H9 (cell line): ENCODE results near the gene PASK. TPM values are rescaled to one million over a fixed set of nuclear protein-coding genes. Genes with fewer than 3 reads are reported as not detected.

Source experiments
- DNase-seq: peaks from one replicate; pipeline ENCODE4 v3.0.0-alpha.2; 2017
- H2AFZ ChIP-seq: one replicate; pipeline ENCODE4 v1.6.1; 2013; ENCODE audit warnings: mild to moderate bottlenecking, low read length, control low read depth, moderate library complexity
- H2AK5ac ChIP-seq: 2 replicates; pipeline ENCODE4 v1.6.1; 2013; ENCODE audit warnings: low read length, control low read depth, mixed read lengths; ENCODE audit not compliant: insufficient read length
- H2BK120ac ChIP-seq: one replicate; pipeline ENCODE4 v1.6.1; 2013; ENCODE audit warnings: low read depth, mild to moderate bottlenecking, low read length, control low read depth, inconsistent platforms; ENCODE audit not compliant: poor library complexity, severe bottlenecking
- H2BK12ac ChIP-seq: 2 replicates; pipeline ENCODE4 v1.6.1; 2013; ENCODE audit warnings: low read length, control low read depth, mixed read lengths, low read depth; ENCODE audit not compliant: insufficient read length
- H2BK15ac ChIP-seq: 2 replicates; pipeline ENCODE4 v1.6.1; 2013; ENCODE audit warnings: low read depth, low read length, control low read depth
- H2BK20ac ChIP-seq: one replicate; pipeline ENCODE4 v1.6.1; 2013; ENCODE audit warnings: low read depth, mild to moderate bottlenecking, low read length, control low read depth, inconsistent platforms; ENCODE audit not compliant: poor library complexity, severe bottlenecking
- H2BK5ac ChIP-seq: 2 replicates; pipeline ENCODE4 v1.6.1; 2013; ENCODE audit warnings: low read length, control low read depth, mixed read lengths; ENCODE audit not compliant: insufficient read length
- H3K14ac ChIP-seq: 2 replicates; pipeline ENCODE4 v1.6.1; 2013; ENCODE audit warnings: low read length, control low read depth; ENCODE audit not compliant: insufficient read depth
- H3K18ac ChIP-seq: 2 replicates; pipeline ENCODE4 v1.6.1; 2013; ENCODE audit warnings: low read depth, mild to moderate bottlenecking, mixed read lengths, low read length, control low read depth; ENCODE audit not compliant: insufficient read length
- H3K23ac ChIP-seq: 2 replicates; pipeline ENCODE4 v1.6.1; 2013; ENCODE audit warnings: low read length, control low read depth, mixed read lengths, low read depth; ENCODE audit not compliant: insufficient read length
- H3K23me2 ChIP-seq: 2 replicates; pipeline ENCODE4 v1.6.1; 2013; ENCODE audit warnings: low read depth, mild to moderate bottlenecking, mixed read lengths, low read length, control low read depth; ENCODE audit not compliant: insufficient read length, poor library complexity, severe bottlenecking
- H3K27ac ChIP-seq: 2 replicates; pipeline ENCODE4 v1.5.1; 2013; ENCODE audit warnings: low read length, control low read depth, mixed read lengths, low read depth; ENCODE audit not compliant: insufficient read length
- H3K27me3 ChIP-seq: 2 replicates; pipeline ENCODE4 v1.6.1; 2013; ENCODE audit warnings: low read length, control low read depth, inconsistent platforms; ENCODE audit not compliant: insufficient read depth
- H3K4ac ChIP-seq: 2 replicates; pipeline ENCODE4 v1.6.1; 2013; ENCODE audit warnings: low read depth, mild to moderate bottlenecking, control low read depth, inconsistent platforms, low read length, moderate library complexity
- H3K4me1 ChIP-seq: 2 replicates; pipeline ENCODE4 v1.6.1; 2013; ENCODE audit warnings: low read length, control low read depth, inconsistent platforms; ENCODE audit not compliant: insufficient read depth
- H3K4me2 ChIP-seq: 2 replicates; pipeline ENCODE4 v1.6.1; 2013; ENCODE audit warnings: low read length, control low read depth, mixed read lengths; ENCODE audit not compliant: insufficient read length, insufficient read depth
- H3K56ac ChIP-seq: 2 replicates; pipeline ENCODE4 v1.6.1; 2013; ENCODE audit warnings: low read depth, mild to moderate bottlenecking, mixed read lengths, low read length, control low read depth; ENCODE audit not compliant: insufficient read length
- H3K79me1 ChIP-seq: 2 replicates; pipeline ENCODE4 v1.6.1; 2013; ENCODE audit warnings: low read depth, mild to moderate bottlenecking, moderate library complexity, low read length, control low read depth, inconsistent platforms; ENCODE audit not compliant: insufficient read depth, poor library complexity, severe bottlenecking
- H3K79me2 ChIP-seq: 2 replicates; pipeline ENCODE4 v1.6.1; 2013; ENCODE audit warnings: low read length, control low read depth, inconsistent platforms; ENCODE audit not compliant: insufficient read depth
- H3K9ac ChIP-seq: 2 replicates; pipeline ENCODE4 v1.6.1; 2013; ENCODE audit warnings: low read length, control low read depth, mixed read lengths; ENCODE audit not compliant: insufficient read length; ENCODE audit errors: extremely low read depth
- H3K9me3 ChIP-seq: one replicate; pipeline ENCODE4 v1.6.1; 2013; ENCODE audit warnings: low read depth, low read length, inconsistent platforms; ENCODE audit not compliant: control insufficient read depth
- H3T11ph ChIP-seq: one replicate; pipeline ENCODE4 v1.6.1; 2013; ENCODE audit warnings: mild to moderate bottlenecking, low read length, control low read depth, inconsistent platforms
- H4K20me1 ChIP-seq: one replicate; pipeline ENCODE4 v1.6.1; 2013; ENCODE audit not compliant: control insufficient read depth, insufficient read length, insufficient read depth
- H4K5ac ChIP-seq: 2 replicates; pipeline ENCODE4 v1.6.1; 2013; ENCODE audit warnings: low read depth, mild to moderate bottlenecking, mixed read lengths, low read length, control low read depth; ENCODE audit not compliant: insufficient read length
- H4K8ac ChIP-seq: replicated peaks from 2 replicates; pipeline ENCODE4 v1.6.1; 2013; ENCODE audit warnings: low read length, control low read depth, mixed read lengths, low read depth; ENCODE audit not compliant: insufficient read length
- H4K91ac ChIP-seq: 2 replicates; pipeline ENCODE4 v1.6.1; 2013; ENCODE audit warnings: low read depth, mild to moderate bottlenecking, moderate library complexity, mixed read lengths, low read length, control low read depth; ENCODE audit not compliant: insufficient read length
- H3K27ac Mint-ChIP-seq, 3 experiments: 2 replicates in 2 of 3; 3 replicates in 1 of 3; pipeline ENCODE4 v1.8.0; 2020 to 2021; ENCODE audit warnings: mixed read lengths in 3 of 3, mild to moderate bottlenecking in 1 of 3, moderate library complexity in 1 of 3
- H3K27me3 Mint-ChIP-seq: 2 replicates; pipeline ENCODE4 v1.8.0; 2021; ENCODE audit warnings: low read depth, mild to moderate bottlenecking, moderate library complexity, mixed read lengths
- H3K36me3 Mint-ChIP-seq, 3 experiments: 2 replicates in 2 of 3; 3 replicates in 1 of 3; pipeline ENCODE4 v1.8.0; 2020 to 2021; ENCODE audit warnings: low read depth in 3 of 3, mixed read lengths in 3 of 3; ENCODE audit not compliant: insufficient read depth in 1 of 3
- H3K4me1 Mint-ChIP-seq, 2 experiments: 2 replicates each; pipeline ENCODE4 v1.8.0; 2020; ENCODE audit warnings: mixed read lengths in 2 of 2
- H3K4me3 Mint-ChIP-seq, 2 experiments: 2 replicates in 1 of 2; 3 replicates in 1 of 2; pipeline ENCODE4 v1.8.0; 2020 to 2021; ENCODE audit warnings: mild to moderate bottlenecking in 2 of 2, mixed read lengths in 2 of 2, moderate library complexity in 1 of 2
- H3K9me3 Mint-ChIP-seq, 2 experiments: 2 replicates in 1 of 2; 3 replicates in 1 of 2; pipeline ENCODE4 v1.8.0; 2020; ENCODE audit warnings: mild to moderate bottlenecking in 2 of 2, mixed read lengths in 2 of 2, moderate library complexity in 1 of 2
- WGBS: extraction: QIAGEN DNeasy Blood & Tissue Kit; methylation state at CpG from one replicate; pipeline ENCODE4 v1.1.7; 2013; ENCODE audit warnings: missing lambda C conversion rate, low lambda C conversion rate, mixed read lengths; ENCODE audit not compliant: insufficient read length; ENCODE audit errors: extremely low coverage; 5-methylcytosine and 5-hydroxymethylcytosine counted together
- total RNA-seq: library from RNA; stranded (reverse); gene quantifications from 2 replicates; pipeline ENCODE4 v1.2.1, GENCODE V29; 2021
- TF ChIP-seq, protein P1 (sequence below): fragments of 200-600 bp; sonication (generic); conservative IDR thresholded peaks from 3 replicates; pipeline ENCODE4 v1.8.0; 2021; ENCODE audit warnings: antibody characterized with exemption, mild to moderate bottlenecking

PASK gene
- total RNA-seq, 1 experiment from 2014 or later: 68.0 TPM

GRCh38 chr2:241066171-241066892 lies 82.9 kb downstream of the PASK start:
- Histone ChIP-seq H3K27me3 (no peaks in the 10 kb centered on the region), H2BK20ac (no peak overlapping the region), H4K91ac (no peak overlapping the region), H3T11ph (no peak overlapping the region), H3K14ac (no peak overlapping the region), H2BK5ac (no peak overlapping the region), H2BK12ac (no peak overlapping the region), H2AK5ac (no peak overlapping the region), H3K27ac (no peak overlapping the region), H3K23me2 (no peaks in the 10 kb centered on the region), H3K56ac (no peak overlapping the region), H4K20me1 (no peaks in the 10 kb centered on the region), H3K9me3 (no peaks in the 10 kb centered on the region), H2BK15ac (no peak overlapping the region), H4K8ac (no peak overlapping the region), H3K4me2 (no peak overlapping the region), H2BK120ac (no peak overlapping the region), H3K18ac (no peak overlapping the region), H3K4me1 (no peaks in the 10 kb centered on the region), H3K4ac (no peak overlapping the region), H3K79me2 (no peaks in the 10 kb centered on the region), H3K23ac (no peak overlapping the region), H4K5ac (no peak overlapping the region), H2AFZ (no peak overlapping the region), H3K9ac (no peak overlapping the region), H3K79me1 (no peaks in the 10 kb centered on the region)
- Mint-ChIP-seq H3K4me1 (peaks cover 0 to 7% of the 10 kb centered on the region in 2 experiments; a peak in 3 of 4 replicates), H3K27ac (peak overlapping the region in 1 of 3 experiments; percentile 34; a peak in 1 of 7 replicates), H3K27me3 (no peaks in the 10 kb centered on the region; the same call in 1 of the 2 replicates), H3K9me3 (no peaks in the 10 kb centered on the region), H3K4me3 (no peak overlapping the region), H3K36me3 (no peaks in the 10 kb centered on the region)
- no peak for DNase-seq
- no CpG with 5 or more reads among the region's 21 CpGs for WGBS
- TF ChIP-seq, protein P1, sequence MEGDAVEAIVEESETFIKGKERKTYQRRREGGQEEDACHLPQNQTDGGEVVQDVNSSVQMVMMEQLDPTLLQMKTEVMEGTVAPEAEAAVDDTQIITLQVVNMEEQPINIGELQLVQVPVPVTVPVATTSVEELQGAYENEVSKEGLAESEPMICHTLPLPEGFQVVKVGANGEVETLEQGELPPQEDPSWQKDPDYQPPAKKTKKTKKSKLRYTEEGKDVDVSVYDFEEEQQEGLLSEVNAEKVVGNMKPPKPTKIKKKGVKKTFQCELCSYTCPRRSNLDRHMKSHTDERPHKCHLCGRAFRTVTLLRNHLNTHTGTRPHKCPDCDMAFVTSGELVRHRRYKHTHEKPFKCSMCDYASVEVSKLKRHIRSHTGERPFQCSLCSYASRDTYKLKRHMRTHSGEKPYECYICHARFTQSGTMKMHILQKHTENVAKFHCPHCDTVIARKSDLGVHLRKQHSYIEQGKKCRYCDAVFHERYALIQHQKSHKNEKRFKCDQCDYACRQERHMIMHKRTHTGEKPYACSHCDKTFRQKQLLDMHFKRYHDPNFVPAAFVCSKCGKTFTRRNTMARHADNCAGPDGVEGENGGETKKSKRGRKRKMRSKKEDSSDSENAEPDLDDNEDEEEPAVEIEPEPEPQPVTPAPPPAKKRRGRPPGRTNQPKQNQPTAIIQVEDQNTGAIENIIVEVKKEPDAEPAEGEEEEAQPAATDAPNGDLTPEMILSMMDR: no peak
